Endodermal cell (in vitro differentiated cells): ENCODE data around the gene CHAT. TPM values are rescaled to one million over a fixed set of nuclear protein-coding genes. Genes with fewer than 3 reads are reported as not detected.

Experiments used
- DNase-seq: peaks from one replicate; pipeline ENCODE4 v3.0.0-alpha.2; 2017
- H3K27ac ChIP-seq: 2 replicates; pipeline ENCODE4 v1.5.1; 2013; ENCODE audit warnings: mild to moderate bottlenecking, low read depth, low read length, moderate library complexity
- H3K27me3 ChIP-seq: 2 replicates; pipeline ENCODE4 v1.6.1; 2013; ENCODE audit warnings: mild to moderate bottlenecking, low read length, moderate library complexity; ENCODE audit not compliant: insufficient read depth, control insufficient read depth, poor library complexity, severe bottlenecking
- H3K36me3 ChIP-seq: 2 replicates; pipeline ENCODE4 v1.7.0; 2013; ENCODE audit warnings: mild to moderate bottlenecking, low read length, moderate library complexity; ENCODE audit not compliant: control insufficient read depth, insufficient read depth
- H3K4me1 ChIP-seq: one replicate; pipeline ENCODE4 v1.7.0; 2013; ENCODE audit warnings: low read length; ENCODE audit not compliant: control insufficient read depth, insufficient read depth
- H3K4me3 ChIP-seq: 2 replicates; pipeline ENCODE4 v1.5.1; 2013; ENCODE audit warnings: mild to moderate bottlenecking, low read length, moderate library complexity
- H3K9ac ChIP-seq: 2 replicates; pipeline ENCODE4 v1.6.1; 2013; ENCODE audit warnings: mild to moderate bottlenecking, low read length, moderate library complexity; ENCODE audit not compliant: poor library complexity, severe bottlenecking; ENCODE audit errors: extremely low read depth
- H3K9me3 ChIP-seq: 2 replicates; pipeline ENCODE4 v1.6.1; 2013; ENCODE audit warnings: mild to moderate bottlenecking, low read length, moderate library complexity; ENCODE audit not compliant: control insufficient read depth
- H3K27ac Mint-ChIP-seq: 2 replicates; pipeline ENCODE4 v1.8.0; 2020; ENCODE audit warnings: mixed read lengths
- H3K27me3 Mint-ChIP-seq: 2 replicates; pipeline ENCODE4 v1.8.0; 2021; ENCODE audit warnings: mild to moderate bottlenecking, mixed read lengths; ENCODE audit not compliant: insufficient read depth
- H3K36me3 Mint-ChIP-seq: 2 replicates; pipeline ENCODE4 v1.8.0; 2020; ENCODE audit warnings: low read depth, mixed read lengths
- H3K4me1 Mint-ChIP-seq: 2 replicates; pipeline ENCODE4 v1.8.0; 2020; ENCODE audit warnings: mixed read lengths
- H3K4me3 Mint-ChIP-seq: 2 replicates; pipeline ENCODE4 v1.8.0; 2020; ENCODE audit warnings: mild to moderate bottlenecking, moderate library complexity, mixed read lengths
- H3K9me3 Mint-ChIP-seq: 2 replicates; pipeline ENCODE4 v1.8.0; 2020; ENCODE audit warnings: mild to moderate bottlenecking, mixed read lengths
- CTCF ChIP-seq: fragments of 200-600 bp; sonication (generic); conservative IDR thresholded peaks from 2 replicates; pipeline ENCODE4 v1.5.0; 2021; ENCODE audit warnings: antibody characterized with exemption, mild to moderate bottlenecking
- WGBS, 2 experiments: methylation state at CpG; one replicate each; pipeline versions ENCODE4 v1.1.5 to v1.1.7; 2013; ENCODE audit warnings: missing lambda C conversion rate in 2 of 2, mixed read lengths in 1 of 2; ENCODE audit not compliant: insufficient coverage in 1 of 2, insufficient read length in 1 of 2; 5-methylcytosine and 5-hydroxymethylcytosine counted together
- total RNA-seq, 2 donors: library from RNA; stranded (reverse); fragmentation: NEBNext Ultra II Directional in 1 of 2; extraction: Animal tissue kit (Norgen Biotek cat#: 25700) in 1 of 2; gene quantifications; 2 replicates in 1 of 2; 3 replicates in 1 of 2; pipeline ENCODE4 v1.2.1, GENCODE V29; 2021

CHAT gene
- total RNA-seq, 2 donors from 2014 or later: not detected

GRCh38 chr10:49664842-49665355 lies 51.1 kb downstream of the CHAT start:
- Mint-ChIP-seq H3K27ac (no peak overlapping the region), H3K9me3 (peaks cover 3% of the 10 kb centered on the region), H3K27me3 (peaks cover 52% of the 10 kb centered on the region), H3K4me3 (no peak overlapping the region), H3K4me1 (no peaks in the 10 kb centered on the region), H3K36me3 (no peaks in the 10 kb centered on the region)
- Histone ChIP-seq H3K4me3 (no peak overlapping the region), H3K36me3 (no peaks in the 10 kb centered on the region), H3K4me1 (no peaks in the 10 kb centered on the region), H3K27me3 (peaks cover 8% of the 10 kb centered on the region), H3K9me3 (no peaks in the 10 kb centered on the region), H3K9ac (no peak overlapping the region), H3K27ac (no peak overlapping the region)
- no peak for TF ChIP-seq CTCF
- DNase-seq: peak; percentile 25
- 88 to 100% methylated on average over 3 to 4 of the region's 4 CpGs for WGBS, 2 experiments

- no peaks in the 10 kb centered on the region for H3K9me3 ChIP-seq
- Mint-ChIP-seq H3K4me3 (no peak overlapping the region), H3K9me3 (no peaks in the 10 kb centered on the region), H3K27ac (no peak overlapping the region), H3K36me3 (no peaks in the 10 kb centered on the region), H3K4me1 (no peaks in the 10 kb centered on the region), H3K27me3 (peaks cover 51% of the 10 kb centered on the region)
- H3K36me3 ChIP-seq: no peaks in the 10 kb centered on the region
- H3K27ac ChIP-seq: no peak overlapping the region
- DNase-seq: peak; percentile 28
- H3K4me3 ChIP-seq: no peak overlapping the region
- no peak for TF ChIP-seq CTCF
- peaks cover 15% of the 10 kb centered on the region for H3K27me3 ChIP-seq
- H3K4me1 ChIP-seq: no peaks in the 10 kb centered on the region
- H3K9ac ChIP-seq: no peak overlapping the region
- WGBS, 2 experiments: 80 to 86% methylated on average over 1 to 2 of the region's 2 CpGs
These were observed 52.3 kb downstream of the CHAT start for GRCh38 chr10:49666054-49666615.

- 79 to 93% methylated on average over 3 to 5 of the region's 5 CpGs for WGBS, 2 experiments
- H3K4me1 Mint-ChIP-seq: no peaks in the 10 kb centered on the region
- H3K4me3 ChIP-seq: no peak overlapping the region
- H3K4me3 Mint-ChIP-seq: no peak overlapping the region
- H3K36me3 Mint-ChIP-seq: no peaks in the 10 kb centered on the region
- H3K9me3 ChIP-seq: no peaks in the 10 kb centered on the region
- no peaks in the 10 kb centered on the region for H3K4me1 ChIP-seq
- no peak overlapping the region for H3K9ac ChIP-seq
- no peak for DNase-seq
- H3K27me3 ChIP-seq: peaks cover 19% of the 10 kb centered on the region
- H3K27ac ChIP-seq: no peak overlapping the region
- peaks cover 52% of the 10 kb centered on the region for H3K27me3 Mint-ChIP-seq
- no peak for TF ChIP-seq CTCF
- H3K9me3 Mint-ChIP-seq: no peaks in the 10 kb centered on the region
- no peak overlapping the region for H3K27ac Mint-ChIP-seq
- H3K36me3 ChIP-seq: no peaks in the 10 kb centered on the region
These were observed 52.8 kb downstream of the CHAT start for GRCh38 chr10:49666685-49667084.
